T-helper 22 cell (primary cell): ENCODE data around the gene CFAP74.

Experiments
- DNase-seq: peaks from one replicate; pipeline ENCODE4 v3.0.0-alpha.2; 2020; ENCODE audit warnings: low read depth

Gene CFAP74

DNA sequence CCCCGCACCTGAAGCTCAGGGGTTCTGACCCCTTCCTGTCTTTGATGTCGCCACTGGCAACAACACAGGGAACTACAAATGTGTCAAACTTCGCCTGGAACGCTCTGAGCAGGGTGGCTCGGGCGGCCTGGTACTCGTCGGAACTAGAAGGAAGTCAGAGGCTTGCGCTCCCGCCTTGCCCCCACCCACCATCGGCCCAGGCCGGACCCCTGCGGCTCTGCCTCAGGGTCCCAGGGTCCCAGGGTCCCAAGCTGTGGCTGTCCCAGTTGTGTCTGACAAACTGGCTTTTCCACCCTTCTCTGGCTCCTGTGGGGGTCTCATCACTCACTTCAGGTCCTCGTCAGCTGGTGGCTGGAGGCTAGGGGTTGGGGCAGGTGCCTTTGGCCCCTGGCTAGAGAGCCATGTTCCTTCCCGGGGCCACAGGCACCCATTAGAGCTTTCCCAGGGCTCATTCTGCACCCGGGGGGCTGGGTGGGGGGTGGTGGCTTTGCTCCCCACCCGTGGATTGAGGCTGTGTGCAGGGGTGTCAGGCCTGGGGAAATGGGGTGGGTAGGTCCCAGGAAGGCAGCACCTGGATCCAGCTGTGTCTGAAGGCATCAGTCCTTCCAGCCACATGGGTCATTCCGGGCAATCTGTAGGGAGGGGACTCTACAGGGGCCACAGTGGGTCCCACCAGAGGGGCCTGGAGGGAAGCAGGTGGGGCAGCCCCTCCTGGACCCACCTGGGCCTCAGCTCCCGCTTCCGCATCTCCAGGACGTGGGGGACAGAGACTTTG is 76.5 kb downstream of the CFAP74 start:
- no peak for DNase-seq

DNA sequence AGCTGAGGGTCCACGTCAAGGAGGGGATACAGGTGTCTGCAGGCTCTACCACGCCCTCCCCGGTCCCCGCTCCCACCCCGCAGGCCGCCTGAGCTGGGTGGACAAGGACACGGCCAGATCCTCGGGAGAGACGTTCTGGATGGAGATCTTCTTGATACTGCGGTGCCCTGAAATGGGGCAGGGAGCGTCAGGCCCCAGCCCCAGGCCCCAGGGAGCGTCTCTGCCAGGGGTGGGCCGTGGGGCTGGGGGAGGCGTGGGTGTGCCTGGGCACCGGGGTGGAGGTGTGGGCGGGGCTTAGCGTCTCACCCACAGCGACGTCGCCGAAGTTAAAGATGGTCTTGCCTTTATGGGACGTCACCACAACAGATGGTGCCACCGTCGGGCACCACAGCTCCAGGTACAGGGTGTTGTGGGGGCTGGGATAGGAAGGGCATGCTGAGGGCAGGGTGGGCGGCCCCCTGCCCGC is 77.2 kb downstream of the CFAP74 start:
- no peak for DNase-seq

DNA sequence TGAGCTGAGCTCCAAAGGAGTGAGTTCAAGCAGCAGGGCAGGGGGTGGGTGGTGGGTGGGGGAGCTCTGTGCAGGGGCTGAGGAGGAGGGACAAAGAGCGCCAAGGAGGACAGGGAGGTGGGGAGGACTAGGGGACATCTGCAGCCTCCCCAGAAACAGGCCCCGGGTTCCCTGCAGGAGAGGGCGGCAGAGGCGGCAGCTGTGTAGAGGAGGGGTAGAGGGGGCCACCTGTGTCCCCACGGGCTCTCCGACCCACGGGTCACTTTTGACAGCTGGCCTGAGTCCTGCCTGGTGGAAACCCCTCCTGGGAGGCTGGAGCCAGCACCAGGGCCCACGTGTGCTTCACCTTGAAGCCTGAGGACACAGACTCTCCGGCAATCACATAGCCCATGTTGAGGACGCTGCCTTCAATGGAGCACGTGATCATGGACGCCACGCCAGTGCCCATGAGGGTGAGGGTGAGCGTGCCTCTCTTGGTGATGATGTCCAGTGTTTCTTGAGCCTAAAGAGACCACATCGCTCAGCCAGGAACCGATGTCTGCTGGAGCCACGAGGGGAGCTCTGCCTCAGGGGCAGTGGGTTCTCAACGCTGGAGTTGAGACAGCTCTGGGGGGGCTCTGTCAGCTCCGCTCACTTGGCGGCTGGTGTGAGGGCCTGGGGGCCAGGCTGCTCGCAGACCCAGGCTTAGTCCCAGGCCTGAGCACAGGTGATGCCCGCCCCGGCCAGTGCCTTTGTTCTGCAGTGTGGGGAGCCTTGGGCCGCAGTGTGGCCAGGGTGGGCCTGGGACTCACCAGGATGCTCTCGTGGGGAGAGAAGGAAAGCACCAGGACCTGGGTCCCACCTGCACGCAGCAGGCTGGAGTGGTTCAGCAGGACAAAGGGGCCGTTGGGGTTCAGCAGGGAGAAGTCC is 77.9 kb downstream of the CFAP74 start:
- DNase-seq: no peak

DNA sequence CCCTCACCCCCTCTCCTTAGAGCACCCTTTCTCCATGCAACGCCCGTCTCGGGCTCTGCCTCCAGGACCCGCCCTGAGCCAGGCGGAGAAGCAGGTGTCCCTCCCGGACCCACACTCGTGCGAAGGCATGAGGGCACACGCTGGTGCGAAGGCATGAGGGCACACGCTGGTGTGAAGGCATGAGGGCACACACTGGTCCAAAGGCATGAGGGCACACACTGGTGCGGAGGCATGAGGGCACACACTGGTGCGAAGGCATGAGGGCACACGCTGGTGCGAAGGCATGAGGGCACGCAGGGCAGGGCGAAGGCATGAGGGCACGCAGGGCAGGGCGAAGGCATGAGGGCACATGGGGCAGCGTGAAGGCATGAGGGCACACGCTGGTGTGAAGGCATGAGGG is 78.7 kb downstream of the CFAP74 start:
- DNase-seq: no peak

DNA sequence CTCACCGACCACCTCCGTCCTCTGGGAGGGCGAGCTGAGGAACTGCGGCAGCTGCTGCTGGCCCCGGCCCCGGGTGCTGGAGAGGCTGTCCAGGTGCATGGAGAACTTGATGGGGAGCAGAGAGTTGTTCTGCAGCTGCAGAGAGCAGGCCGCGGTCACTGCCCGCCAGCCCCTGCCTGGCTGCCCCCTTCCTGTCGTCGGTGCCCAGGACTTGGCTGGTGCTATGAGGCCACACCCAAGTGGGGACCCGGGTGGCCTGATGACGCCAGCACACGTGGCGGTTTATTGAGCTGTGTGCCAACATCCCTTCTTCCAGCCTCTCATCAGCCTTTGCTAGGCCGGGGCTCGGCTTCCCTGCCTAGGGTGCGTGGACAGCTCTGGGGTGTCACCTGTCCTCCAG is 79.2 kb downstream of the CFAP74 start:
- DNase-seq: no peak

DNA sequence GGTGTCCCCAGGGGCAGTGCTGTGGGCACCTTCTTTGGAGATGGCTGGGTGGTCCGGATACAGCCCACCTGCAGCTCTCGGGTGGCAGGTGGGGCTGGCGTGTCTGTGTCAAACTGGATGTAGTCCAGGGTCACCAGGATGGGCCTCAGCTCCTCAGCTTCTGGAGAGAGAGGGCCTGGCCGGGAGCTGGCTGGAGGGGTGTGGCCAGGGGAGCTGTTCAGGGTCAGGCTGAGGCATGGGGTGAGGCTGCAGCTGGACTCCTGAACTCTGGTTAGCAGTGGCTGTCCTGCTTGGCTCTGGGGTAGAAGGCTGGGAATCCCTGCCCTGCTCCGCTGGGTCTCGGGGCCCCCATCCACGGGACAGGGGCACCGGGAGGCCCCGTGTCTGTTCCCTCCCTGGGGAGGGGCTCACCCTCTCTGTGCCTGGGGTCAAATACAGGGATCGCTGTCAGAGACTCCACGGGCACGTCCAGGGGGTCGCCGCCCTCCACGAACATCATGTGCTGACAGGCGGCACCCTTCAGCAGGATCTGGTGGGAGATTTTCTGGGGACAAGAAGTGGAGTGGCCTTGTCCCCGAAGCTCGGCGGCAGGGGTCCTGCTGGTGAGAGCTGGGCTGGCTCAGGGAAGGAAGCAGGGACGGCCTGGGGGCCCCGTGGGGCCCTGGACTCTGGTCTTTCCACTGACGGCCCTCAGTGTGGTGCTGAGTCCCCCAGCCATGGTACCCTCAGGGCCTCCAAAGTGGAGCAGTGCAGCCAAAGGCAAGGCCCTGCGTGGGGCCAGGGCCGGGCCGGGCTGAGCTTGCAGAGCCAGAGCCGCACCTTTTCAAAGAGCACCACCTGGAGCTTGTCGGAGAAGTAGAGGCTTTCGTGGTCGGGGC is 80.4 kb downstream of the CFAP74 start:
- DNase-seq: no peak

DNA sequence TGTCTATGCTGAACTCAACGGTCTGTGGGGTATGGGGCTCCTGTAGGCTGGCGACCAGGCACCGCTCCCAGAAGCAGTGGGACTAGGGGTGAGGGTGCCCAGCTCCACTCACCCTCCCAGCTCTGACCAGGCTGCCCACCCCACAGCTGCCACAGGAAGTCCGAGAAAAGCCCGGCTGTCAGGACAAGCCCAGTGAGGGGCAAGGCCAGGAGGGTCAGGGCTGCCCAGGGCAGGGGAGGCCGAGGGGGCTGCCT is 81.0 kb downstream of the CFAP74 start:
- DNase-seq: no peak

DNA sequence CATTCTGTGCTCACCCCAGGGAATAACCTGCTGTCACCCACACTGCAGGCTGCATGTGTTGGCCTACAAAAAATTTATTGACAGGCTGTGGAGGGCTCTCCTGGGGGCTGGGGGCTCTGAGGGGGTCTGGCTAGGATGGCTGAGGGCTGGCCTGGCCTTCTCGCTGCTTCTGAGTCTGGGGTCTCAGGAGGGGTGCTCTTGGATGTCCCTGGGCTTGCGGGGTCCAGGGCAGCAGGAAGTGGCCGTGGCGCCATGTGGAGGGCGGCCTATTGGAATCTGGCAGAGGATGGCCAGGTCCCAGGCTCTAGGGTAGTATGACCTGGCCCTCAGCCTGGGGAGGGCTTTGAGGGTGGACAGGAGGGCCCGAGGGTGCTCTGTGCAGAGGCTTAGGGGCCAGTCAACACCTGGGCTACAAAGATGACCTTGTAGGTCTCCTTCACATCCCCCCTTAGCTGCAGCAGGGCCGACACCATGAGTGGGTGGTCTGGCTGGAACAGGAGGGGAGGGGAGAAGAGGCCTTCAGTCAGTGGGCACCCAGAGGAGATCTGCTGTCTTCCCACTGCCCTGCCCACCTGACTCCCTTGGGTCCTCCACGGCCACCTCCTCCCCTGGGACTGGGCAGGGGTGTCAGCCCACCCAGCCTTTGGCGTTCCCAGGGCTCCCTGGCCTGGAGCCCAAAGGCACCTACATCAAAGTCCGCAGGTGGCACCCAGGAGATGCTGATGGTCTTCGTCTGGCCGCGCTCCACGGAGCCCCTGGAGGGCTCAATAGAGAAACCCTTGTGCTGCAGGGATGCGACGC is 81.5 kb downstream of the CFAP74 start:
- no peak for DNase-seq

DNA sequence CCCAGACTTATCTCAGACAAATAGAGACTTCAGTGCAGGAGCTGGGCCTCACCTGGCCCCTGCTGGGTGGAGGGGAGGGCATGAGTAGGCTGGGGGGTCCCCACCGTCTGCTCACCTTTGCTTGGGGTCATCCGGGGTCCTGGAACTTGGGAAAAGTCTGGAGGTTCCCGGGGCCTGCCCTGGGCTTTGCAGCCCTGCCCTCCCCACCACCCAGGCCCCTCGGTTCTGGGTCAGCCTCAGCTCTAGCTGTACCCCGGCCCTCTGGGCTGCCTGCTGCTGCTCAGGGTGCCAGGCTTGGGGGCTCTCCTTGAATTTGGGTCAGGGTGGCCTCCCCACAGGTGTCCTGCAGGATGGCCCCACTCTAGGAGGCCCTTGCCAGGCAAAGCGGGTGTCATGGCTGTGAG is 82.1 kb downstream of the CFAP74 start:
- DNase-seq: no peak

DNA sequence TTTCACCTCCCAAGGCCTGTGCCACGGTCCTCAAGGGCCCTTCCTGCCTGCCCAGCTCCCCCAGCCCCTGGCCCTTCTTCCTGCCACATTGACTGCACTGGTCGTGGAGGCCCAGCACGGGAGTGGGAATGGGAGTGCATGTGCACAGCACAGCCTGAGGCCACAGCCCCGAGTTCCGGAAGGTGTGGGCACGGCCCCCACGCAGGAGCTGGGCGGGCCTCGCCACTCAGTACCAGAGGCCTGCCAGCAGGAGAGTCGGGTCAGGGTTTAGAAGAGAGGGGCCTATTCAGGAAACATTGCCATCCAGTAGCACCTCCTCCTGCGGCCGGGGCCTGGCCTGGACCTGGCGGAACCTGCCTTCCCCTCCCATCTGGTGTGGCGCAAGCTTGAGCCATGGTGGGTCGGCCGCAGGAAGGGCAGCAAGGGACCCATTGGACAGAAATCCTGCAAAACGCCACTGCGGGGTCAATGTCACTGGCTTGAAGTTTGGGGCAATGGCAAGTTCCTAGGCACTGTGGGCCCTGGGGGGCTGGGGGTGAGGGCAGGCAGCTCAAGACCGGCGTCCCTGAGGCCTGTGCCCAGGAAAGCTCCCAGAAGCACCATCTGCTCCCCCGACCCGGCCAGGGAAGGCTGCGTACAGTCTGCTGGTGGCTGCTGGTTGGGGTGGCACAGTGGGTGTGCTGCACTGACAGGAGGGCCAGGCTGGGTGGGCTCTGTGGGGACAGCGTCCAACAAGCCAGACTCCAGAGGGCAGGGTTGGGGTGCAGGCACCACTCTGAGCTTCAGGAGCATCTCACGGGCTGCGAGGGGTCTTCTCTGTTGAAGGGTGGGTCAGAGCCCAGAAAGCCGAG is 82.8 kb downstream of the CFAP74 start:
- no peak for DNase-seq

DNA sequence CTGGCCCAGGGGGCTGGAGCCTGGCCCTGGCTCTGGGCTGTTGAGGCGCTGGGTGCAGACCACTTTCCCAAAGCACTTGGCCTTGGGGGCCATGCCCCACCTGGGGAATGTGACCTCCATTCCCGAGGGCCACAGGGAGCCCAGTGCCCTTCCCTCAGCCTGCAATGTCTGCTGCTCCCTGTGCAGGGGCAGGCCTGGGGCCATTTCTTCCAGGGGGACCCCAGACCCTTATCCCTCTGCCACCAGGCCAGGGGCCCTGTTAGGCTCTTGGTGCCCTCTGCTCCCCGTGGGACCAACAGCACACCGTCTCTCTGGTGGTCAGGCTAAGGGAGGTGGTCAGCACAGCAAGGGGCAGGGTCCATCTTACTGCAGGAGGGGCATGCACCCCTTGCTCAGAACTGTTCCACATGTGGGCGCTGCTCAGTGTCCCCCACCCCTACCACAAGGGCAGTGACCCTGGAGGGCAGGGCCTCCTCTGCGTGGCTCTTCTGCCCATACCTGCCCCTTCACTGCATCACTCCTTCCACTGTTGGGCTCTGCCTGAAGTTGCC is 83.5 kb downstream of the CFAP74 start:
- DNase-seq: no peak

DNA sequence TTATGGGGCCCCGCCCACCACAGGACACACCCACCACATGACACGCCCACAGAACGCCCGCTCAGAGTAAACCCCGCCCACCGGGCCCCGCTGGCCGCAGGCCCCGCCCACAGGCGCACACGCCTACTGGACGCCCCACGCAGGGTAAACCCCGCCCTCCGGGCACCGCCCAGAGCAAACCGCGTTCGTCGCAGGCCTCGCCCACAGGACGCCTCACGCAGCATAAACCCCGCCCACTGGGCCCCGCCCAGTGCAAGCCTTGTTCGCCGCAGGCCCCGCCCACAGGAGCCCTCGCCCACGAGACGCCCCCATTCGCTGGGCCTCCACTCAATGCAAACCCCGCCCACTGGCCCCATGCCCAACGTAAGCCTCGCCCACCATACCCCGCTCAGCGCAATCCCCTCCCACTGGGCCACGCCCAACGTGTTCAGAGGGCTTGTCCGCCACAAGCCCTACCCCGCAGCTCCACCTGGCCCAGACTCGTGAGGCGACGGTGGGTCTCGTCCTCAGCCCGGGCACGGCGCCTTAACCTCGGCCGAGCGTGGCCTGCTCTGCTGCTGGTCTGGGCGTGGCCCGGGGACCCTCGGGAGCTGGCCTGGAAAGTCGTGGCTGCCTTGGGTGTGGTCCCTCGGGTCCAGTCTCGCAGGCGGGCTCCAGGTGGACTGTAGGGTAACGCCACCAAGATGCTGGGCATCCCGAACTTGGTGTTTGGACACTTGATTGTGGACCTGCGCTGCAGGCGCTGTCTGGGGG is 84.1 kb downstream of the CFAP74 start:
- DNase-seq: peak; percentile 99

DNA sequence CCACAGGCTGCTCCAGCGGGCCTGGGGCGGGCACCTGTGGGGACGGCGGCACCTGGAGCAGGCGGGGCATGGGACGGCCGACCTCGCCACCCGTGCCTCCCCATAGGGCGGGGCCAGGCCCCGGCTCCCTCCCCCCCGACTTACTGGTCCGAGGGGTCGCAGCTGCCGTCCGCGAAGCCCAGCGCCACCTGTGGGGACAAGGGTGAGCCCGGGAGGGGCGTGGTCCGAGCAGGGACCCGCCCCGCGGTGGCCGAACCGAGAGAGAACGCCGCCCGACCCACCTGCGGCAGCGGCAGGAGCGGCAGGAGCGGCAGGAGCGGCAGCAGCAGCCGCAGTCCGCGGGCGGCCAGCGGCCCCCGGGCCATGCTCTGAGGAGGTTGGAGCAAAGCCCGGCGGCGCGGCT is 84.7 kb downstream of the CFAP74 start, which contains the start of gene TMEM52:
TSS of gene TMEM52 (minus strand) at position 379 of the 403 bp plus-strand sequence. CDS start at position 365, 14 bp downstream.
- no peak for DNase-seq

DNA sequence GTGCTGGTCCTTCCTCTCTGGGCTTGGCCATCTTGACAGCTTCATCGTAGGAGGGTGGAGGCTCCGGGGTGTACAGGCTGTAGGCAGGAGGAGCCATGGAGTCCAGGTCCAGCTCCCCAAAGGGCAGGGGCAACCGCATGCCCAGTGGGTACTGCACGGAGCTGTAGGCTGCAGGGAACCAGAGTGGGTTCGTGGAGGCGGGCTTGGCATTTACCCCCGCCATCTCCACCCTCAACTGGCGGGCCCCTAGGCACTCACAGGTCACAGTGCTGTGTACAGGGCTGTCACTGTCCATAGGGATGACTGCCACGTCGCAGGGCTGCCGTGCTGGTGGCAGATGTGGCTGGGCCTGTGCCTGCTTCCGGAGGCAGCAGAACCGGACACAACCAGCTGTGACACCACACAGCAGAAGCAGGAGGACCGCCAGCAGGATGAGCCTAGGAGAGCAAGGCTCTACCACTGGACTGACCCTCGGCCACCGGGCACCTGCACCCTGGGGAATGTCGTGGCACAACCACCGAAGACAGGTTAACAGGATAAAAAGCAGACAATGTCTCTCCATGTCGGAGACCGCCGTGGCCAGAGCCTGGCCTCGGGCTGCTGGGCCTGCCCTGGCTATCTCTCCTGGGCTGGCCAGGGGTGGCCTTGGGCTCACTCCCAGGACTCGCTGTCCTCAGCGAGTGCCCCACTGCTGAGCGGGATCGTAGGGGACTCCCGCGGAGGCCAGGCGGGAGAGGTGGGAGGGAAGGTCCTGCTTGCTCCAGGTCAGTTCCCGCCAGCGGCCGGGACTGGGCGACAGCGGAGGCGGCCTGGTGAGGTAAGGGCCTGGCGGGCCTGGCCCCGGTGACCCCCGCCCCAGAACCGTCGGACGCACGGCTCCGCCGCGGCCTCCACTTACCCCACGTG is 85.3 kb downstream of the CFAP74 start:
- DNase-seq: no peak

DNA sequence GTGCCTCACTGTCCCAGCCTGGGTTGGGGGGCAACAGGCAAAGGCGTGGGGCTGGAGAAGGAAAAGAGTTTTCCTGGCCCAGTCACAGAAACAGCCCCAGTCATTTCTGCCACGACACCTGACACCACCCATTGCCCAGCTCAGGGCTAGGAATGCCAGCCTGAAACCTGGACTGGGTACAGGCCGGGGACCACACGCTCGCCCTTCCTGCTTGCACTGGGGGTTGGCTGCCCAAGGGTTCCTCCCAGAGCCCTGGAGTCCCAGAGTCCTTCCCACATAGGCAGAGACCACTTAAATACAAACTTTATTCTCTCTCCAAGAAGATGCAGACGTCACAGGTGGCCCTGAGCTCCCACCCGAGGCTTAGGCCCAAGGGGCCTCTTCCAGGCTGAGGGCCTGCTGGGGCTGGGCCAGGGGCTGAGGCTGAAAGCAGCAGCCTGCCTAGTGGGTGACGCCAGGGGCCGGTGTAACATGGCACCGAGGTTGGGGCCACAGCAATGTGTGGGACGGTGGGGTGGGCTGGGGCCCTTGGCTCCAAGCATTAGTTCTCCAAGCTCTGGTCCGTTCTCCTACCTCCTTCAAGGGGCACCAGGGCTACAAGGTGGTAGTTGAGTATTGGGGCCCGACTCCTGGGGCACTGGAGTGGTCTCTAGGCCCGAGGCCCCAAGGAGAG is 86.1 kb downstream of the CFAP74 start:
- DNase-seq: no peak

DNA sequence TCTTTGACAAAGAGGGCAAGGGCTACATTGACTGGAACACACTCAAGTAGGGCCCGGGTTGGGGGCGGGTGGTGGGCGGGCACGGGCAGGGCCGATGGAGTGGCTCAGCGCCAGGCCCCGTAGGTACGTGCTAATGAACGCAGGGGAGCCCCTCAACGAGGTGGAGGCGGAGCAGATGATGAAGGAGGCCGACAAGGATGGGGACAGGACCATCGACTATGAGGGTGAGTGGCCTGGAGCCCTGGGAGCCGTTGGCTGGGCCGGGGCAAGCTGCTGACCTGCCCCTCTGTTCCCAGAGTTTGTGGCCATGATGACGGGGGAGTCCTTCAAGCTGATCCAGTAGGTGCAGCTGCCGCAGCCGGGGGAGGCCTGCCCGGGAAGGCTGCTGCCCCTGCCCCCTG is 86.7 kb downstream of the CFAP74 start:
- DNase-seq: no peak

DNA sequence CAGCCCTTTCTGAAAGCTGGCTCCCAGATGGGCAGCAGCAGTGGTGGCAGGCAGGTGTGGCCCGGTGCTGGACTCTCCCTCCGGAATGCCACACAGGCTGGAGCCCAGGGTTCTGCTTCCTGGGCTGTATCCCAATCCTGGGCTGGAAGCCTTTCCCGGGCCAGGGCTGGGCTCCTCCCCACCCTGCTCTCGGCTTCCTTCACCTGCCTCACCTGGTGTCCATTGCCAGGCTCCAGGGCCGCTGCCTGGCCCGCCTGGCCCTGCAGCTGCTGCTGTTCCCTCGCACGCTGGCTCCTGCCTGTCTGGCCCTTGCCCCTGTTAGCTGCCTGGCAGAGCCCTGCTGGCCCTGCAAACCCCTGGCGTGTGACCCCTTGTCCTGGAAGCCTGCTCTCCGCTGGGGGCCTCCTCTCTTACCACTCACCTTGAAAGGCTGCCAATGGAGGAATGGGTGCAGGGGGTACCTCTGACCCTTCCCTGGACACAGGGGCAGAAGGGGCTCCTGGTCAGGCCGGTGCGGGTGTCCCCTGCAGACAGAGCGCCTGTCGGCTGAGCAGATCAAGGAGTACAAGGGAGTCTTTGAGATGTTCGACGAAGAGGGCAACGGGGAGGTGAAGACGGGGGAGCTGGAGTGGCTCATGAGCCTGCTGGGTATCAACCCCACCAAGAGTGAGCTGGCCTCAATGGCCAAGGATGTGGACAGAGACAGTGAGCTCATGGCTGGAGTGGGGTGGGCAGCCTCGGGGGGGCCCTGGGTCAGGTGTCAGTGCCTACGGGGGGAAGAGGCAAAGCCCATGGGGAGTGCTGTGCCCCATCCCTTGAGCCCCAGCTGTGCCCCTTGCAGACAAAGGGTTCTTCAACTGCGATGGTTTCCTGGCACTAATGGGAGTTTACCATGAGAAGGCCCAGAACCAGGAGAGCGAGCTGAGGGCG is 87.4 kb downstream of the CFAP74 start:
- no peak for DNase-seq
